Activated T-helper 2 cell treated with anti-CD3 and anti-CD28 coated beads, Interferon-gamma antibody, Interleukin-2, Interleukin-4, amounts not matched to agents 10 μg/mL and 5 μg/mL and 100 μg/mL, durations not matched to agents 14 hours and 24 hours and 36 hours (primary cell): ENCODE measurements around the gene CFAP54. TPM values are rescaled to one million over a fixed set of nuclear protein-coding genes. Genes with fewer than 3 reads are reported as not detected.
A peak's percentile ranks its signal among the peaks of the same experiment; 100 is the strongest.
"Not testable (repeated sequence)": the region's sequence is repeated elsewhere in the genome, so short reads cannot be mapped to it uniquely, and the experiment has no call there.

Experiments used
- DNase-seq: peaks from one replicate; pipeline ENCODE4 v3.0.0; 2021; ENCODE audit warnings: low spot score
- H3K27ac Mint-ChIP-seq: one replicate; pipeline ENCODE4 v1.8.0; 2021; ENCODE audit warnings: mixed read lengths
- H3K27me3 Mint-ChIP-seq: one replicate; pipeline ENCODE4 v1.8.0; 2021; ENCODE audit warnings: low read depth, mixed read lengths
- H3K36me3 Mint-ChIP-seq: one replicate; pipeline ENCODE4 v1.8.0; 2021; ENCODE audit warnings: low read depth, mixed read lengths
- H3K4me1 Mint-ChIP-seq: one replicate; pipeline ENCODE4 v1.8.0; 2021; ENCODE audit warnings: low read depth, mixed read lengths
- H3K4me3 Mint-ChIP-seq: one replicate; pipeline ENCODE4 v1.8.0; 2021; ENCODE audit warnings: low read depth, mild to moderate bottlenecking, moderate library complexity, mixed read lengths
- H3K9me3 Mint-ChIP-seq: one replicate; pipeline ENCODE4 v1.8.0; 2021; ENCODE audit warnings: mixed read lengths
- intact Hi-C: fragments of 100-400 bp; cut with micrococcal nuclease; formaldehyde crosslinking; loops from one replicate; pipeline ENCODE4 v1.15.1; 2023
- total RNA-seq: library from RNA; stranded (reverse); gene quantifications from 2 replicates; pipeline ENCODE4 v1.2.3, GENCODE V29; 2022

CFAP54 gene
- total RNA-seq, 1 donor from 2014 or later, result 0.23 TPM

DNA sequence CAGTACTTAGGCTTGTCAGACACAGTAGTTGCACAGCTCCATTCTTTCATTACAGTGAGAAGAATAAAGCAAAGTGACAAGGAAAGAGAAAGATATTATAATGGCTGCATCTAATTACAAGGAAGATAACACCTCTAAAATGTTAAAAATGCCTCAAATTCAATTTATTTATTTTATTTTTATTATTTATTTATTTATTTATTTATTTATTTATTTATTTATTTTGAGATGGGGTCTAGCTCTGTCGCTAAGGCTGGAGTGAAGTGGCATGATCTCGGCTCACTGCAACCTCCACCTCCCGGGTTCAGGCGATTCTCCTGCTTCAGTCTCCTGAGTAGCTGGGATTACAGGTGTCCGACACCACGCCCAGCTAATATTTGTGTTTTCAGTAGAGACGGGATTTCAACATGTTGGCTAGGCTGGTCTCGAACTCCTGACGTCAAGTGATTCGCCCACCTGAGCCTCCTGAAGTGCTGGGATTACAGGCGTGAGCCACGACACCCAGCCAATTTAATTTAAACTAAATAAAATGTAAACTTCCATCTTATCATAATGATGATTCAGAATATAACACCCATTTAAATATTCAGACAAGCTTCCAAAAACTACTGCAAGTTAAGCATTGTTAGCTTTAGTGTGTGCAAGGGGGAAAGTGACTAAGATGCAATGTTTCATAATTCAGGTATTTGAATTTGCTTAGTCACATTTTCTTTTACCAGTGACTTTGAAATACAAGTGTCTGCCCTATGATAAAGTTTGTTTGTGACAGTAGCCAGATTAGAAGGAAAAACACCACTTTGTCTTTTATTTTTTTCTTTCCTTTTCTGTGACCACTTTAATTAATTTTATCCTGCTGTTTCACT lies 2.4 kb upstream of the CFAP54 start:
- intact Hi-C loops, result no loop called here
- no peak overlapping the region for H3K27ac Mint-ChIP-seq
- peaks cover 26% of the 10 kb centered on the region for H3K27me3 Mint-ChIP-seq
- DNase-seq, result no peak
- no peaks in the 10 kb centered on the region for H3K9me3 Mint-ChIP-seq
- no peaks in the 10 kb centered on the region for H3K36me3 Mint-ChIP-seq
- H3K4me3 Mint-ChIP-seq, result no peak overlapping the region
- peaks cover 37% of the 10 kb centered on the region for H3K4me1 Mint-ChIP-seq

DNA sequence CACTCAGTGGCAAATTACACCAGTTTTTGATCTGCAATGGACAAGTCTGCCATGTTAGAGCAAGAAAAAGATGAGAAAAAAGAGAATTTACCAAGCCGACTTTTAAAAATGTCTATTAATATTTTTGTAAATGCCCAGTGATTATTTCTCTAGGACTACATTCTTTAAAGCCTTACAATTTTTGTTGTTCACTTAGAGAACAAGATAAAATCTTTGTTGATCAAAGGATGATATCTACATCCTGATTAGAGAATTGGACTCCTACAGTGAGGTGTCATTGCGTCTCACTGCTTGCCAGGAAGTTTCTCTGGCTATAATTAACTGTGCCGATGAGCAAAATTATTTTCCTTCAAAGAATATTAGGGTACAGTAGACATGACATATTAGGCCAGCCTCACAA lies 1.7 kb upstream of the CFAP54 start:
- no peak overlapping the region for H3K4me3 Mint-ChIP-seq
- no peaks in the 10 kb centered on the region for H3K36me3 Mint-ChIP-seq
- no peak for DNase-seq
- peaks cover 29% of the 10 kb centered on the region for H3K27me3 Mint-ChIP-seq
- intact Hi-C loops, result no loop called here
- no peak overlapping the region for H3K27ac Mint-ChIP-seq
- peaks cover 37% of the 10 kb centered on the region for H3K4me1 Mint-ChIP-seq
- H3K9me3 Mint-ChIP-seq, result no peaks in the 10 kb centered on the region

DNA sequence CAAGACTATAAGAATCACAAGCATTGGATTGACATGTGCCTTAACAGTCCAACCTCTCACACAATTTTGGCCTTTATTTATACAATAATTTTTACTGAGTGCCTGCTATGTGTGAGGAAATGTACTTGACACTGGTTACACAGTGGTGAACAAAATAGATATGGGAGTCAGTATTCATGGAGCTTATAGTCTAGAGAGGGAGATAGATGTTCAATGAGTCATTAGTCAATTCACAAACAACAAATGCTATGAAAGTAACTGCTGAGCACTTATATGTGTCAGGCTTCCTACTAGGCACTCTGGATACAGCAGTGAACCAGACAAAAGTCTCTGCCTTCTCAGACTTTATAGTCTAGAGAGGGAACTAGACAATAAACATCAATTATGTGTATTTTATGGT lies 3.7 kb downstream of the CFAP54 start:
- DNase-seq, result no peak
- Mint-ChIP-seq H3K4me3 (no peak overlapping the region), H3K9me3 (peaks cover 5% of the 10 kb centered on the region), H3K36me3 (no peaks in the 10 kb centered on the region), H3K27me3 (peaks cover 21% of the 10 kb centered on the region), H3K27ac (no peak overlapping the region), H3K4me1 (peaks cover 33% of the 10 kb centered on the region)
- intact Hi-C loops, result no loop called here

DNA sequence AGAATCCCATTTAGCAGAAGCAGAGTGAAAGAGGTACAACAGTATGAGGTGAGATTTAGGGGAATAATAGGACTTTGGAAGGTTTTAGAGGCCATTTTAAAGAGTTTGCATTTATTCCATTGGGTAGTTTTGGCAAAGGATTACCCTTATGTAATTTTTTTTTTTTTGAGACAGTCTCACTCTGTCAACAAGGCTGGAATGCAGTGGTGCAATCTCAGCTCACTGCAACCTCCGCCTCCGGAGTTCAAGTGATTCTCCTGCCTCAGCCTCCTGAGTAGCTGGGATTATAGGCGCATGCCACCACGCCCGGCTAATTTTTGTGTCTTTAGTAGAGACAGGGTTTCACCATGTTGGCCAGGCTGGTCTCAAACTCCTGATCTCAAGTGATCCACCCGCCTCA lies 4.8 kb downstream of the CFAP54 start:
- H3K27ac Mint-ChIP-seq, H3K9me3 Mint-ChIP-seq, H3K4me3 Mint-ChIP-seq, H3K36me3 Mint-ChIP-seq, DNase-seq, intact Hi-C loops: not testable (repeated sequence)
- H3K4me1 Mint-ChIP-seq, result peaks cover 28% of the 10 kb centered on the region
- H3K27me3 Mint-ChIP-seq, result peaks cover 21% of the 10 kb centered on the region

DNA sequence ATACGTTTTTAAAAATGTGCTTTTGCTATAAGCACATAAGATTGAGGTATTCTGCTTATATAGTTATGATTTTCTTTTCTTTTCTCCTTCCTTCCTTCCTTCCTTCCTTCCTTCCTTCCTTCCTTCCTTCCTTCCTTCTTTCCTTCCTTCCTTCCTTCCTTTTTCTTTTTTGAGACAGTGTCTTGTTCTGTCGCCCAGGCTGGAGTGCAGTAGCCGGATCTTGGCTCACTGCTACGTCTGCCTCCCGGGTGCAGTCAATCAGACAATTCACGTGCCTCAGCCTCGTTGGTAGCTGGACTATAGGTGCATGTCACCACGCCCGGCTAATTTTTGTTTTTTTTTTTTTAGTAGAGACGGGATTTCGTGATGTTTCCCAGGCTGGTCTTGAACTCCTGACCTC lies 5.8 kb downstream of the CFAP54 start:
- peaks cover 27% of the 10 kb centered on the region for H3K4me1 Mint-ChIP-seq
- H3K27ac Mint-ChIP-seq, result no peak overlapping the region
- intact Hi-C loops, result no loop called here
- H3K36me3 Mint-ChIP-seq, result no peaks in the 10 kb centered on the region
- peaks cover 13% of the 10 kb centered on the region for H3K27me3 Mint-ChIP-seq
- peaks cover 8% of the 10 kb centered on the region for H3K9me3 Mint-ChIP-seq
- no peak overlapping the region for H3K4me3 Mint-ChIP-seq
- DNase-seq, result no peak

DNA sequence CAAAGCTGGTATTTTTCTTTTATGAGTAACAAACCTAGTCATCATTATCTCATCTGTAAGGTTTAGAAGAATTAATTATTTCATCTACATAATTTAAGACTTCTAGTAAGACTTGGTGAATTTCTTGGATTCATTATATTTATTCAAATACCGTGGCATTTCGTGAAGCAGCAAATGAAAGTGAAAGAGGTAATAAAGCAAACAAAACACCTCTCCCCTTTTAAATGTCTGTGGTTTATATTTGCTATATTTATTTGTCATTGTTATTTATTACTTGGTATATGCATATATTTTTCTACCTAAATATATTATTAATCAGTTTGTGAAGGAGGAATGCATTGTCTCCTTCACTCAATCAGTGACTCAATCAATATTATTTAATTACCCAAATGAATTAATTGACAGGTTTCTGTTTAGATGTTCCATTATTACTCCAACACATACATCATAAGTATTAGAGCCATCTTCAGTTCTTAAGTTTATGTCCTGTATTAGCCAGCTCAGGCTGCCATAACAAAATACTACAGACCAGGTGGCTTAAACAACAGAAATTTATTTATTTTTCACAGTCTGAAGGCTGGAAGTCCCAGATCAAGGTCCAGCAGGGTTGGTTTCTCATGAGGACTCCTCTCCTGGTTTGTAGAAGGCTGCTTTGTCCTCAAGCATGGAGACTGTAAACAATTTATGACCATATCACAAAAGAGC lies 6.6 kb downstream of the CFAP54 start:
- no peak overlapping the region for H3K27ac Mint-ChIP-seq
- intact Hi-C loops, result no loop called here
- H3K36me3 Mint-ChIP-seq, result no peaks in the 10 kb centered on the region
- peaks cover 9% of the 10 kb centered on the region for H3K9me3 Mint-ChIP-seq
- H3K27me3 Mint-ChIP-seq, result peaks cover 8% of the 10 kb centered on the region
- peaks cover 31% of the 10 kb centered on the region for H3K4me1 Mint-ChIP-seq
- H3K4me3 Mint-ChIP-seq, result no peak overlapping the region
- DNase-seq, result no peak

DNA sequence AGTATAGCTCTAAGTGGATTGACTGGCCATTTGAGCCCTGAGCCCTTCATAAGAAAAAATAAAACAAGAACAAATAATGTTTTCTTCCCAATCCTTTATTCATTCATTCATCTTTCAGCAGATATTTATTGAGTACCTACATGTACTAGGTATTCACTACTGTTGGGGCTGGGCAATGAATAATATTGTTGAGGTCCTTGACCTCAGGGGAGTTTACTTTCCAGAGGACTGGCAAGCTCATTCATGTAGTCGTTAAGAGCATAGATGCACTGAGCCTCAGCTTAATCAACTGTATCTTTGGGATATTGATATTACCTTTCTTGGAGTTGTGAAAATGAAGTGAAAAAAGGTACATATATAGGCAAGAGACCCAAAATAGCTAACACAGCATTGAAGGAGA lies 7.6 kb downstream of the CFAP54 start:
- no peak for DNase-seq
- H3K36me3 Mint-ChIP-seq, result peaks cover 6% of the 10 kb centered on the region
- no peak overlapping the region for H3K4me3 Mint-ChIP-seq
- H3K9me3 Mint-ChIP-seq, result peaks cover 9% of the 10 kb centered on the region
- H3K4me1 Mint-ChIP-seq, result peaks cover 38% of the 10 kb centered on the region
- intact Hi-C loops, result no loop called here
- H3K27me3 Mint-ChIP-seq, result peaks cover 4% of the 10 kb centered on the region
- no peak overlapping the region for H3K27ac Mint-ChIP-seq

DNA sequence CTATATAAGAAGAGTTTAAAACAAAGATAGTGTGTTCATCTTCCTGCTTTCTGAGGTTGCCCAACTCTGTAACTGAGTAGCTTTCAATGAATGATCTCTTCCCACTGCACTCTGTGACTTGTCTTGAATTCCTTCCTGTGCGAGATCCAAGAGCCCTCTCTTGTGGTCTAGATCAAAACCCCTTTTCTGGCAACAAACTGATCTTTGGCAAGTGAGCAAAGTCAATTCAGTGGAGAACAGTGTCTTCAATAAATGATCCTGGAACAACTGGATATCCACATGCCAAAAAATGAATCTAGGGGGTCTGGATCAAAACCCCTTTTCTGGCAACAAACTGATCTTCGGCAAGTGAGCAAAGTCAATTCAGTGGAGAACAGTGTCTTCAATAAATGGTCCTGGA lies 8.5 kb downstream of the CFAP54 start:
- no peak for DNase-seq
- no peaks in the 10 kb centered on the region for H3K27me3 Mint-ChIP-seq
- no peak overlapping the region for H3K4me3 Mint-ChIP-seq
- H3K9me3 Mint-ChIP-seq, result peaks cover 9% of the 10 kb centered on the region
- H3K36me3 Mint-ChIP-seq, result peaks cover 7% of the 10 kb centered on the region
- no peak overlapping the region for H3K27ac Mint-ChIP-seq
- H3K4me1 Mint-ChIP-seq, result peaks cover 44% of the 10 kb centered on the region
- intact Hi-C loops, result no loop called here

DNA sequence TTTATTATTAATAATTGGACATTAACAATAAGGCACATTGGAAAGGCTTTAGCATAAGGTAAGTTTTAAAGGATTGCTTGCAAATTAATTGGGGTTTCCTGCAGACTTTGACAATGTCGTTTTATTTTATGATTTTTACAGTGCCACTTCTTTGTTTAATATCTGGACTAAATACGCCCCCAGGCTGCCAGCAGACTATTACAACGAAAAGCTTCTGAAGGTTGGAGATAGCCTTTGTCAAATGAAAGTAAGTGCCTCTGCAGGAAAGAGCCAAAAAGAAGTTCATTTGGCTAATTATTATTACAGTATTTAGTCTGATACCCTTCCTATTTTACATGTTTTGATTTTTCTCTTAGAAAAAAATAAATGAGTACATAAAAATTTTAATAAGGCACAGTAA lies 11.3 kb downstream of the CFAP54 start:
- peaks cover 9% of the 10 kb centered on the region for H3K9me3 Mint-ChIP-seq
- intact Hi-C loops, result loop anchor here (1.0 to 5.0 kb wide), 3 partner anchors 55 to 163 kb away; partner anchors contain the start of gene CDK17
- no peak for DNase-seq
- H3K4me3 Mint-ChIP-seq, result no peak overlapping the region
- H3K27ac Mint-ChIP-seq, result peak overlapping the region; percentile 74
- peaks cover 7% of the 10 kb centered on the region for H3K36me3 Mint-ChIP-seq
- H3K4me1 Mint-ChIP-seq, result peaks cover 50% of the 10 kb centered on the region
- H3K27me3 Mint-ChIP-seq, result no peaks in the 10 kb centered on the region

DNA sequence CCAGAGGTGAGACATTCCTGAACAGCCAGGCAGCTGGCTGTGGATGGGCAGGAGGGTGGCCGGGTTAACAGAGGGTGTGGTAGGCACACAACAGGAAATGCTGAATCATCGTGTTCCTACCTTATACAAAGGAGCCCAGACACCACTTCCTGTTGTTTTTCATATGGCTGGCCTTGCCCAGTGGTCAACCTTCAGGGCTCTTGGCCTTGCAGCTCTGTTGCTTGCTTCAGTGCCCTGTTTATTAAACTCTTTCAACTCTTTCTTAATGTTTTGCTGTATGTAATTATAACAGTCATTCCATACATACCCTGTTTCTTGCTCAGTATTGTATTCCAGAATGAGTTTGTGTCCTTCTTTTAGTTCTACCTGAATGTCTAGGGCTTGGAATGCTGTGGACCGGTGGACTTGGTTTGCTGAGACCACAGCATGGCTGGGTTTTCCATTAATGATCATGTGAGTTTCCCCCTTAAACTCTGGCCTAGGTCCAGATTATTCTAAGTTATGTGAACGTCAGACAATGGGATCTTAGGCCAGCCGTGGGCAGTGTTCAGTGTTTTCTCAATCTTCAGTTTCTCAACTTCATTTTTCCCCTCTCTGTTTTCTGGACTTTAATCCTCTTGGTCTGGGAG lies 11.9 kb downstream of the CFAP54 start:
- Mint-ChIP-seq H3K4me1 (peaks cover 48% of the 10 kb centered on the region), H3K27ac (peak overlapping the region; percentile 74), H3K4me3 (no peak overlapping the region), H3K36me3 (peaks cover 7% of the 10 kb centered on the region), H3K9me3 (peaks cover 9% of the 10 kb centered on the region), H3K27me3 (no peaks in the 10 kb centered on the region)
- intact Hi-C loops, result loop anchor here (1.0 to 5.0 kb wide), 3 partner anchors 56 to 164 kb away; partner anchors contain the start of gene CDK17
- DNase-seq, result no peak

DNA sequence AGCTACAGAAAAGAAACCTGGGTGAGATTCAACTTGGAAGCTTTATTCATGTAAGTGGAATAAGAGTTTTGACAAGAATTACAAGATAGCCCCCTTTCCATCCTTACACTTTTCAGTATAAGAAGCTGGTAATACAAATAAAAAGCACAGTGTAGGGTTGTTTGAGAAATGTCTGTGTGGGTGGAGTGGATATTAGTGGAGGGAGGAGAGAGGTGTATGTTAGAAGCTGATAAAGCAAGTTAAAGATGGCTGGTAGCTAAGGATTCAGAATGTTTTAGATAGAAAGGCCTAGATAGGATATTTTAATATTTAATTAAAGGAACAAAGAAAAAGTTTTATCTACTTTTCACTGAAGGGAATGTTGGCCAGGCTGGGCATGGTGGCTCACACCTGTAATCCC lies 12.5 kb downstream of the CFAP54 start:
- peaks cover 43% of the 10 kb centered on the region for H3K4me1 Mint-ChIP-seq
- H3K36me3 Mint-ChIP-seq, result peaks cover 7% of the 10 kb centered on the region
- no peak for DNase-seq
- H3K4me3 Mint-ChIP-seq, result peak overlapping the region; percentile 9
- H3K9me3 Mint-ChIP-seq, result peaks cover 9% of the 10 kb centered on the region
- H3K27me3 Mint-ChIP-seq, result no peaks in the 10 kb centered on the region
- intact Hi-C loops, result loop anchor here (1.0 to 5.0 kb wide), 3 partner anchors 57 to 165 kb away; partner anchors contain the start of gene CDK17
- peak overlapping the region; percentile 74 for H3K27ac Mint-ChIP-seq

DNA sequence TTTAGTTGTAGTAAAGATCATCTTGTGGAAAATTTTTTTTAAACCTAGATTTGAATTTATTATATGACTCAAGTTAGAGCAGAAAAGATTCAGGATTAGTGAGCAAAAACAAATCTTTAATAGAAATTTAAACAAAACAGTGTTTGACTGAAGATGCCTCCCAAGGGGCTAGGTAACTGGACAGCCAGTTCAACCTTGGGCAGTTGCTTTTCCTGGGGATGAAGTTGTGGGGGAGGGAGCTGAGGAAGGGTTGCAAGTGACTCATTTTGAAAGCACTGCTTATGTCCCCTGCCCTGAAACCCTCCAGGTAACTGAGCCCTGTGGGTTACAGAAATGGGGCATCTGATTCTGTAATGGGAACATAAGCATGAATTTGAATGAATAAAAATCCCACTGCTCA lies 13.1 kb downstream of the CFAP54 start:
- Mint-ChIP-seq H3K27ac (peak overlapping the region; percentile 86), H3K9me3 (peaks cover 9% of the 10 kb centered on the region), H3K4me1 (peaks cover 38% of the 10 kb centered on the region), H3K27me3 (no peaks in the 10 kb centered on the region), H3K4me3 (no peak overlapping the region), H3K36me3 (peaks cover 7% of the 10 kb centered on the region)
- no peak for DNase-seq
- intact Hi-C loops, result loop anchor here (5.0 kb wide), 2 partner anchors 100 to 165 kb away; partner anchors contain the start of gene CDK17
